ENCODE data around the gene ELF4. TPM values are rescaled to one million over a fixed set of nuclear protein-coding genes. Genes with fewer than 3 reads are reported as not detected.
A peak's percentile ranks its signal among the peaks of the same experiment; 100 is the strongest.

Gene ELF4
- 10 to 100 TPM; 28.0 to 28.2 TPM for total RNA-seq

DNA sequence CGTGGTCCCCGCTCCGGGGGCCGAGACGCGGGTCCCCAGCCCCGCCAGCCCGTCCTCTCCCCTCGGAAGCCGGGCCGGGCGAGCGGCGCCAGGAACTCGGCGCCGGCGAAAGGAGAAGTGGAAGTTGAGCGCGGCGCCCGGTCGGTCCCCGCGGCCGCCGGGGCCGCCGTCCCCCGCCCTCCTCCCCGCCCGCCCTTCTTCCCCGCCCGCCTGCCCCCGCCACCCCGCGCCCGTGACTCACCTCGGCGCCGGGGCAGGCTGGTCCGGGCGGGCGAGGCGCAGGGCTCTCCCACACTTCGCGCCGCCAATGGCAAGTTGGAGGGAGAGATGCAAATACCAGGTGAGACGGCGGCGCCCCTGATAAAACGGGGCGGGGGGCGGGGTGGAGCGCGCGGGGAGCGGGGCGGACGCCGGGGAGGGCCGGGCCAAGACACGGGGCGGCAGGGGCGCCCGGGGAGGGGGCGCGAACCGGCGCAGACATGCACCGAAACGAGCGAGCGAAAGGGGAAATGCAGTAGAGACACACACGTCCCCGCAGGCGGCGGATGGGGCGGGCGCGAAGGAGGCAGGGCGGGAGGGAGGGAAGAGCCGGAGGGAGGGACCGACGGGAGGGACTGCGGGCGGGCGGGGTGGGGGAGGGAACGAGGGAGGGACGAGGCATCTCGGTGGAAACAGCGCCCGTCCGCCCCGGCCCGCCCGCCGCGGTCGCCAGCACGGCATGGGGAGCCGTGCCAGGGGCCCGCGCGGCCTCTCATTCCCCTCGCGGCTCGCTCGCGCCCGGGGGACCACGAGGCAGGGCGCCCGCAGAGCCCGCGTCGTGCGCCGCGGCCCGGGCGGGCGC is at the start of gene ELF4:
TSS of gene ELF4 (minus strand) at position 119 of the 841 bp plus-strand sequence. CDS start 29,167 bp downstream, outside the sequence.
- intact Hi-C loops (cut with micrococcal nuclease): loop anchor here (2.0 kb wide), 1 partner anchor 60 kb away; the partner anchor contains the start of gene RAB33A
- H3K27ac Mint-ChIP-seq: peak within 1 kb of the TSS; percentile 92
- peak within 1 kb of the TSS; percentile 92 for H3K4me3 Mint-ChIP-seq
- peaks cover 44% of the 10 kb centered on the region for H3K4me1 Mint-ChIP-seq (ENCODE audit: low read depth)
- POLR2A ChIA-PET: interaction anchor here (1.5 kb wide), 3 partner anchors 10 to 60 kb away, joined by 4 to 5 read pairs (median 4); no protein-coding TSS in a partner anchor
- CTCF ChIA-PET: interaction anchor here (1.6 to 5.7 kb wide), 2 partner anchors 29 to 30 kb away, joined by 4 to 42 read pairs; no protein-coding TSS in a partner anchor
- H3K36me3 Mint-ChIP-seq: peaks cover 3% of the 10 kb centered on the region
- DNase-seq: peak; percentile 70
- H3K27me3 Mint-ChIP-seq: no peaks in the 10 kb centered on the region
- no peaks in the 10 kb centered on the region for H3K9me3 Mint-ChIP-seq

GRCh38 chrX:130159776-130160175 is 49.5 kb upstream of the ELF4 start:
- CTCF ChIA-PET: interaction anchor here (0.6 to 1.4 kb wide), 3 partner anchors 11 to 39 kb away, joined by 3 to 4 read pairs (median 4); no protein-coding TSS in a partner anchor

DNA sequence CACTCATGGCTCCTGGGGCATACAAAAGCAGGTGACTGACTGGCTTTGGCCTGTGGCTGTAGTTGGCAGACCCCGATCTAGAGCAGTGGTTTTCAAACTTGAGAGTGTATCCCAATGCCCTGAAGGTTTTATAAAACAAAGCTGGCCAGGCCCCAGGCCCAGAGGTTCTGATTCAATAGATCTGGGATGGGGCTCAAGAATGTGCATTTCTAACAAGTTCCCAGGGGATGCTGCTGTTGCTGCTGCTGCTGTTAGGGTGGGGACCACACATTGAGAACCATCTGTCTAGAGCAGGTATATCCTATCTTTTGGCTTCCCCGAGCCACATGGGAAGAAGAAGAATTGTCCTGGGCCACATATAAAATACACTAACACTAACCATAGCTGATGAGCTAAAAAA is 48.0 kb upstream of the ELF4 start:
- no peaks in the 10 kb centered on the region for H3K27me3 Mint-ChIP-seq
- ChIA-PET POLR2A (no interaction called here), CTCF (interaction anchor here (2.2 kb wide), 1 partner anchor 79 kb away, joined by 8 read pairs; no protein-coding TSS in a partner anchor)
- peaks cover 2% of the 10 kb centered on the region for H3K36me3 Mint-ChIP-seq
- no peaks in the 10 kb centered on the region for H3K9me3 Mint-ChIP-seq
- intact Hi-C loops (cut with micrococcal nuclease): no loop called here
- H3K4me1 Mint-ChIP-seq (ENCODE audit: low read depth): peaks cover 31% of the 10 kb centered on the region
- no peak overlapping the region for H3K27ac Mint-ChIP-seq
- H3K4me3 Mint-ChIP-seq: no peak overlapping the region
- no peak for DNase-seq

More at GRCh38 chrX:130159776-130160175, 49.5 kb upstream of the ELF4 start:
- Mint-ChIP-seq H3K27me3 (no peaks in the 10 kb centered on the region), H3K27ac (no peak overlapping the region), H3K4me3 (no peak overlapping the region), H3K36me3 (peaks cover 2% of the 10 kb centered on the region), H3K9me3 (no peaks in the 10 kb centered on the region), H3K4me1 (ENCODE audit: low read depth) (peaks cover 39% of the 10 kb centered on the region)
- DNase-seq: no peak
- POLR2A ChIA-PET: no interaction called here
- intact Hi-C loops (cut with micrococcal nuclease): no loop called here

GRCh38 chrX:130155564-130155963 is 45.3 kb upstream of the ELF4 start:
- Mint-ChIP-seq H3K9me3 (no peaks in the 10 kb centered on the region), H3K4me1 (ENCODE audit: low read depth) (peaks cover 19% of the 10 kb centered on the region), H3K36me3 (peaks cover 2% of the 10 kb centered on the region), H3K27me3 (no peaks in the 10 kb centered on the region), H3K27ac (no peak overlapping the region), H3K4me3 (no peak overlapping the region)
- ChIA-PET POLR2A (no interaction called here), CTCF (interaction anchor here (1.3 kb wide), 2 partner anchors 38 to 76 kb away, joined by 3 to 6 read pairs; no protein-coding TSS in a partner anchor)
- DNase-seq: no peak
- intact Hi-C loops (cut with micrococcal nuclease): no loop called here

GRCh38 chrX:130147631-130148030 is 37.3 kb upstream of the ELF4 start:
- no peaks in the 10 kb centered on the region for H3K9me3 Mint-ChIP-seq
- DNase-seq: no peak
- peaks cover 21% of the 10 kb centered on the region for H3K36me3 Mint-ChIP-seq
- no peak overlapping the region for H3K27ac Mint-ChIP-seq
- ChIA-PET POLR2A (no interaction called here), CTCF (interaction anchor here (0.9 kb wide), 1 partner anchor 87 kb away, joined by 3 read pairs; no protein-coding TSS in a partner anchor)
- H3K27me3 Mint-ChIP-seq: no peaks in the 10 kb centered on the region
- no peaks in the 10 kb centered on the region for H3K4me1 Mint-ChIP-seq (ENCODE audit: low read depth)
- intact Hi-C loops (cut with micrococcal nuclease): no loop called here
- H3K4me3 Mint-ChIP-seq: no peak overlapping the region

GRCh38 chrX:130145123-130145522 is 34.8 kb upstream of the ELF4 start:
- no peaks in the 10 kb centered on the region for H3K4me1 Mint-ChIP-seq (ENCODE audit: low read depth)
- no peak overlapping the region for H3K27ac Mint-ChIP-seq
- intact Hi-C loops (cut with micrococcal nuclease): no loop called here
- H3K36me3 Mint-ChIP-seq: peaks cover 25% of the 10 kb centered on the region
- POLR2A ChIA-PET: no interaction called here
- H3K9me3 Mint-ChIP-seq: no peaks in the 10 kb centered on the region
- DNase-seq: no peak
- H3K4me3 Mint-ChIP-seq: no peak overlapping the region
- CTCF ChIA-PET: no interaction called here
- no peaks in the 10 kb centered on the region for H3K27me3 Mint-ChIP-seq

GRCh38 chrX:130144509-130144908 is 34.2 kb upstream of the ELF4 start:
- Mint-ChIP-seq H3K36me3 (peaks cover 25% of the 10 kb centered on the region), H3K27ac (no peak overlapping the region), H3K27me3 (no peaks in the 10 kb centered on the region), H3K4me3 (no peak overlapping the region), H3K4me1 (ENCODE audit: low read depth) (no peaks in the 10 kb centered on the region), H3K9me3 (no peaks in the 10 kb centered on the region)
- ChIA-PET POLR2A (no interaction called here), CTCF (no interaction called here)
- DNase-seq: no peak
- intact Hi-C loops (cut with micrococcal nuclease): loop anchor here (5.0 kb wide), 1 partner anchor 48 kb away; no protein-coding TSS in a partner anchor

- intact Hi-C loops (cut with micrococcal nuclease): loop anchor here (5.0 kb wide), 1 partner anchor 53 kb away; no protein-coding TSS in a partner anchor
- Mint-ChIP-seq H3K27me3 (no peaks in the 10 kb centered on the region), H3K9me3 (no peaks in the 10 kb centered on the region), H3K4me1 (ENCODE audit: low read depth) (no peaks in the 10 kb centered on the region), H3K36me3 (peaks cover 29% of the 10 kb centered on the region), H3K4me3 (no peak overlapping the region), H3K27ac (no peak overlapping the region)
- POLR2A ChIA-PET: no interaction called here
- no peak for DNase-seq
- CTCF ChIA-PET: interaction anchor here (1.2 kb wide), 1 partner anchor 56 kb away, joined by 3 read pairs; no protein-coding TSS in a partner anchor
Observed at GRCh38 chrX:130139474-130140201, 29.3 kb upstream of the ELF4 start.

- POLR2A ChIA-PET: no interaction called here
- Mint-ChIP-seq H3K36me3 (peaks cover 22% of the 10 kb centered on the region), H3K9me3 (no peaks in the 10 kb centered on the region), H3K4me1 (ENCODE audit: low read depth) (no peaks in the 10 kb centered on the region), H3K4me3 (no peak overlapping the region), H3K27ac (no peak overlapping the region), H3K27me3 (no peaks in the 10 kb centered on the region)
- no peak for DNase-seq
- CTCF ChIA-PET: interaction anchor here (0.7 kb wide), 1 partner anchor 57 kb away, joined by 3 read pairs; no protein-coding TSS in a partner anchor
- intact Hi-C loops (cut with micrococcal nuclease): no loop called here
Observed at GRCh38 chrX:130136961-130137360, 26.7 kb upstream of the ELF4 start.

- Mint-ChIP-seq H3K9me3 (no peaks in the 10 kb centered on the region), H3K4me1 (ENCODE audit: low read depth) (no peaks in the 10 kb centered on the region), H3K27me3 (no peaks in the 10 kb centered on the region), H3K36me3 (peaks cover 22% of the 10 kb centered on the region), H3K4me3 (no peak overlapping the region), H3K27ac (no peak overlapping the region)
- ChIA-PET CTCF (interaction anchor here (0.7 kb wide), 1 partner anchor 57 kb away, joined by 3 read pairs; no protein-coding TSS in a partner anchor), POLR2A (no interaction called here)
- DNase-seq: no peak
- intact Hi-C loops (cut with micrococcal nuclease): no loop called here
Observed at GRCh38 chrX:130136496-130136895, 26.2 kb upstream of the ELF4 start.

GRCh38 chrX:130130990-130131389 is 20.7 kb upstream of the ELF4 start:
- ChIA-PET POLR2A (no interaction called here), CTCF (interaction anchor here (1.0 kb wide), 1 partner anchor 61 kb away, joined by 3 read pairs; no protein-coding TSS in a partner anchor)
- Mint-ChIP-seq H3K9me3 (no peaks in the 10 kb centered on the region), H3K4me3 (no peak overlapping the region), H3K36me3 (peaks cover 14% of the 10 kb centered on the region), H3K27ac (no peak overlapping the region), H3K4me1 (ENCODE audit: low read depth) (no peaks in the 10 kb centered on the region), H3K27me3 (no peaks in the 10 kb centered on the region)
- intact Hi-C loops (cut with micrococcal nuclease): no loop called here
- DNase-seq: no peak
